Omental fat pad (tissue), 4 donors: Measurements from ENCODE around the gene RPL12. TPM values are rescaled to one million over a fixed set of nuclear protein-coding genes. Genes with fewer than 3 reads are reported as not detected.
"Not testable (repeated sequence)": the region's sequence is repeated elsewhere in the genome, so short reads cannot be mapped to it uniquely, and the experiment has no call there.

Experiments used
- ATAC-seq: fragments of 150-250 bp; one replicate; pipeline ENCODE4 v1.9.1; 2016; ENCODE audit warnings: mild to moderate bottlenecking, moderate library complexity; ENCODE audit not compliant: low FRiP score
- DNase-seq: peaks from one replicate; pipeline ENCODE4 v3.0.0-alpha.2; 2019; ENCODE audit warnings: low spot score
- total RNA-seq, 4 donors: library from RNA; depleted of rRNA; stranded (reverse); fragments of >200 nt; gene quantifications; one replicate each; pipeline ENCODE4 v1.1.0, GENCODE V29; 2016
- TF ChIP-seq, protein P1 (sequence below), 3 donors: fragments of 450-650 bp; IDR thresholded peaks; one replicate each; pipeline ENCODE4 v1.5.1; 2016 to 2017; ENCODE audit warnings: antibody characterized with exemption in 3 of 3, mild to moderate bottlenecking in 3 of 3, moderate library complexity in 2 of 3

RPL12 gene
- total RNA-seq, 4 donors from 2014 or later: 2,044 to 2,498 (median 2,365) TPM

DNA sequence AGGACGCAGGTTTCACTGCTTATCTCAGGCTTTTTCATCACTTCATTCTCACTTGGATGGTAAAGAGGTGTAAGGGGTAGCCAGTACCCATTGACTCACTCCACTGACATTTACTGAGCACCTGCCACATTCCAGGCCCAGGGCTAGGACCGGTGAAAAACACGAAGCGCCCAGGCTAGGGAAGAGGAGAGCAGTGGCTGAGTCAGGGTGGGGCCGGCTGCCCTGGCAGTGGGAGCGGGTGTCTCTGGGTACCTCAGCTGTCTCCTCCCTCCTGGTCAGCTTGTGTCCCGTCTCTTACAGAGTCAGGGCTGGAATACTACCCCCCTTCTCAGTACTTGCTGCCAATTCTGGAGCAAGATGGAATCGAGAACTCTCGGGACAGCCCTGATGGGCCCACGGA lies 22.3 kb upstream of the RPL12 start:
- TF ChIP-seq, protein P1, sequence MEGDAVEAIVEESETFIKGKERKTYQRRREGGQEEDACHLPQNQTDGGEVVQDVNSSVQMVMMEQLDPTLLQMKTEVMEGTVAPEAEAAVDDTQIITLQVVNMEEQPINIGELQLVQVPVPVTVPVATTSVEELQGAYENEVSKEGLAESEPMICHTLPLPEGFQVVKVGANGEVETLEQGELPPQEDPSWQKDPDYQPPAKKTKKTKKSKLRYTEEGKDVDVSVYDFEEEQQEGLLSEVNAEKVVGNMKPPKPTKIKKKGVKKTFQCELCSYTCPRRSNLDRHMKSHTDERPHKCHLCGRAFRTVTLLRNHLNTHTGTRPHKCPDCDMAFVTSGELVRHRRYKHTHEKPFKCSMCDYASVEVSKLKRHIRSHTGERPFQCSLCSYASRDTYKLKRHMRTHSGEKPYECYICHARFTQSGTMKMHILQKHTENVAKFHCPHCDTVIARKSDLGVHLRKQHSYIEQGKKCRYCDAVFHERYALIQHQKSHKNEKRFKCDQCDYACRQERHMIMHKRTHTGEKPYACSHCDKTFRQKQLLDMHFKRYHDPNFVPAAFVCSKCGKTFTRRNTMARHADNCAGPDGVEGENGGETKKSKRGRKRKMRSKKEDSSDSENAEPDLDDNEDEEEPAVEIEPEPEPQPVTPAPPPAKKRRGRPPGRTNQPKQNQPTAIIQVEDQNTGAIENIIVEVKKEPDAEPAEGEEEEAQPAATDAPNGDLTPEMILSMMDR (IDR thresholded peaks at IDR 0.05): no peak
- ATAC-seq: no peak
- DNase-seq: no peak

DNA sequence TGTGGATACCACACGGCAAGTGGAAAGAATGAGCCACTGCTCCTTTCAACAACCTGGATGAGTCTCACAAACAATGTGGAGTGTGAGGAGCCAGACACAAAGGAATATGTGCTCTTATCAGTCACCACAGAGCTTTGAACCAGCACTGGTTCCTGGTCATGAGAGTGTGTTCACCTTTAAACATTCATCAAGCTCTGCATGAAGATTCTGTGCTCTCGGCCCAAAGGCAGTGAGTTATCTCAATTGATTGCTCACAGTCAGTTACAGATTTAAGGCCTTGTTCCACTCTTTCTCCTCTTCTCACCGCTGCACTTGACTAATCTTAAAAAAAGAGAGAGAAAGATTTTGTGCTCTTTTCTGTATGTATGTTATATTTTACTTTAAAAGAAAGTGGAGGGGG lies 19.5 kb upstream of the RPL12 start:
- TF ChIP-seq, protein P1 (IDR thresholded peaks at IDR 0.05): no peak
- no peak for DNase-seq
- ATAC-seq: no peak

DNA sequence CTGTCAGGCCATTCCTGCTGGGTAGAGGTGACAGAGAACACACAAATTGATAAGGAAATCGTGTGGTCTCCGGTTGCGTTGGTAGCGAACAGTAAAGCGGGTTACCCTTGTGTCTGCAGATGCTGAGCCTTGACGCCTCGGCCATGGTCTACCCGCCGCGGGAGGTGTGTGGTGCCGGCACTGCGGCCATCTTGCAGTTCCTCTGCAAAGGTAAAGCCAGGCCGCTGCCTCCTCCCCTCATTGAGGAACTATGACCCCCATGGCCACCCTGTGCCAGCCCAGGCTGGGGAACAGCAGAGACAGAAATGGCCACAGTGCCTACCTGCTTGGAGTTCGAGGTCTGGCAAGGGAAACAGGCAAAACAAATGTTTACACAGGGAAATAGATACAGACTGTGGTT lies 16.4 kb upstream of the RPL12 start:
- DNase-seq: no peak

DNA sequence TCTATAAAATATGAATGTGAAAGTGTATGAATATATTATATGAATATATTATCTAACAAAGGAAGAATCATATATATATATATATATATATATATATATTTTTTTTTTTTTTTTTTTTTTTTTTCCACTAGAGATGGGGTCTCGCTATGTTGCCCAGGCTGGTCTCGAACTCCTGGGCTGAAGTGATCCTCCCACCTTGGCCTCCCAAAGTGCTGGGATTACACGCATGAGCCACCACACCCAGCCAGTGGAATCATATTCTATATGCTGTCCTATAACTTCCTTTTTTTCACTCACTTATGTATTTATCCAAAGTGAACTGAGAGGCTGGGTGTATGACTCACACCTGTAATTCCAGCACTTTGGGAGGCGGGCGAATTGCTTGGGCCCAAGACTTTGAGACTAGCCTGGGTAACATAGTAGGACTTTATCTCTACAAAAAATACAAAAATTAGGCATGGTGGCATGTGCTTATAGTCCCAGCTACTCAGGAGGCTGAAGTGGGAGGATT lies 15.3 kb upstream of the RPL12 start:
- not testable (repeated sequence) for DNase-seq, ATAC-seq

More for the DNA sequence above, 16.4 kb upstream of the RPL12 start:
- ATAC-seq: no peak
- TF ChIP-seq, protein P1 (IDR thresholded peaks at IDR 0.05): no peak

DNA sequence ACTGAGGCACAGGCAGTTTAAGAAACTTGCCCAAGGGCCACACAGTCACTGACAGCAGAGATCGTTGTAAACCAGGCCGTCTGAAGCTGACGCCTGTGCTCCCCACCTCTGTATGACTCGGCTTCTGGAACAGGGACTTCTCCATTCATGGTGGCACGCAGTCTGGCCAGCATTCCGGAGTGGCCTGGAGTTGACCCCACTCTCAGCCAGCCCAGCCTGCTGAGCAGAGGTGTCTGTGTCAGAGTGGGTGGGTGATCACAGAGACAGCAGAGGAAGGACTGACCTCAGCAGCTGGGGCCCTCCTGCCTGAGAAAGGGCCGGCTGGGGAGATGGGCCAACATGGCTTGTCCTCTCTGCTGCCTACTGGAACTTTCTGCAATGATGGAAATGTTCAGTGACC lies 12.7 kb upstream of the RPL12 start:
- DNase-seq (no peak), ATAC-seq (no peak)
- TF ChIP-seq, protein P1 (IDR thresholded peaks at IDR 0.05): no peak

DNA sequence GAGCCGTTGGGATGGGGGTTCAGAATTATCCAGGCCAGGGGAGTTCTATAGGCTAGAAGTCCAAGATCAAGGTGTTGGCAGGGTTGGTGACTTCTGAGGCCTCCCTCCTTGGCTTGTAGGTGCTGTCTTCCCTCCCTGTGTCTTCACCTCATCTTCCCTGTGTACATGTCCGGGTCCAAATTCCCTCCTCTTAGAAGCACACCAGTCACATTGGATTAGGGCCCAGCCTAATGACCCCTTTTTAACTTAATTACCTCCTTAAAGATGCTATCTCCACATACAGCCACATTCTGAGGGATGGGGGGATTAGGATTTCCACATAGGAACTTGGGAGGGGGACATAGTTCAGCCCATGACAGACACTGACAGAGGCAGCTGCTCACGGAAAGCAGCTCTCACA lies 12.2 kb upstream of the RPL12 start:
- DNase-seq: no peak
- ATAC-seq: no peak
- TF ChIP-seq, protein P1 (IDR thresholded peaks at IDR 0.05): no peak

DNA sequence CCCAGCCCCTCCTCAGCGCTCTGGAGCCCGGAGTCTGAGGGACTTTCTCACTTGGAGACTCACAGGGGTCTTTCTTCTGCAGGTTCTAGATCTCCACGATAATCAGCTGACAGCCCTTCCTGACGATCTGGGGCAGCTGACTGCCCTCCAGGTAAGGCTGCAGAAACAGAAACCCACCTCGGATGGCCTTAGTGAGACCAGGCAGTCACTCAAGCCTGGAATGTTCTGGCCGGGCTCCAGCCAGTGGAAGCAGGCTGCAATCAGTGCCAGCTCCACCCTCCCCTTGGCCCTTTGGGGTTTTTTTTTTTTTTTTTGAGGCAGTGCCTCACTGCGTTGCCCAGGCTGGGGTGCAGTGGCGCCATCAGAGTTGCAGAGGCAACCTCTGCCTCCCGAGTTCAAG lies 7.7 kb upstream of the RPL12 start:
- ATAC-seq (no peak), DNase-seq (no peak)
- TF ChIP-seq, protein P1 (IDR thresholded peaks at IDR 0.05): no peak
